SW 1271 (cell line): ENCODE results near the gene HINFP.

Experiments used
- DNase-seq, 2 experiments: peaks; one replicate each; lab custom pipeline; 2025; lab: John Stamatoyannopoulos, UW

The HINFP gene, protein sequence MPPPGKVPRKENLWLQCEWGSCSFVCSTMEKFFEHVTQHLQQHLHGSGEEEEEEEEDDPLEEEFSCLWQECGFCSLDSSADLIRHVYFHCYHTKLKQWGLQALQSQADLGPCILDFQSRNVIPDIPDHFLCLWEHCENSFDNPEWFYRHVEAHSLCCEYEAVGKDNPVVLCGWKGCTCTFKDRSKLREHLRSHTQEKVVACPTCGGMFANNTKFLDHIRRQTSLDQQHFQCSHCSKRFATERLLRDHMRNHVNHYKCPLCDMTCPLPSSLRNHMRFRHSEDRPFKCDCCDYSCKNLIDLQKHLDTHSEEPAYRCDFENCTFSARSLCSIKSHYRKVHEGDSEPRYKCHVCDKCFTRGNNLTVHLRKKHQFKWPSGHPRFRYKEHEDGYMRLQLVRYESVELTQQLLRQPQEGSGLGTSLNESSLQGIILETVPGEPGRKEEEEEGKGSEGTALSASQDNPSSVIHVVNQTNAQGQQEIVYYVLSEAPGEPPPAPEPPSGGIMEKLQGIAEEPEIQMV

GRCh38 chr11:119121008-119121810 is at the start of gene HINFP:
TSS of gene HINFP (plus strand) at chr11:119121580. CDS start at chr11:119126945, 5,365 bp downstream.
- peak; percentile 91 to 99 for DNase-seq

- DNase-seq, result no peak
Measured at GRCh38 chr11:119077839-119078238, 43.5 kb upstream of the HINFP start.

DNA sequence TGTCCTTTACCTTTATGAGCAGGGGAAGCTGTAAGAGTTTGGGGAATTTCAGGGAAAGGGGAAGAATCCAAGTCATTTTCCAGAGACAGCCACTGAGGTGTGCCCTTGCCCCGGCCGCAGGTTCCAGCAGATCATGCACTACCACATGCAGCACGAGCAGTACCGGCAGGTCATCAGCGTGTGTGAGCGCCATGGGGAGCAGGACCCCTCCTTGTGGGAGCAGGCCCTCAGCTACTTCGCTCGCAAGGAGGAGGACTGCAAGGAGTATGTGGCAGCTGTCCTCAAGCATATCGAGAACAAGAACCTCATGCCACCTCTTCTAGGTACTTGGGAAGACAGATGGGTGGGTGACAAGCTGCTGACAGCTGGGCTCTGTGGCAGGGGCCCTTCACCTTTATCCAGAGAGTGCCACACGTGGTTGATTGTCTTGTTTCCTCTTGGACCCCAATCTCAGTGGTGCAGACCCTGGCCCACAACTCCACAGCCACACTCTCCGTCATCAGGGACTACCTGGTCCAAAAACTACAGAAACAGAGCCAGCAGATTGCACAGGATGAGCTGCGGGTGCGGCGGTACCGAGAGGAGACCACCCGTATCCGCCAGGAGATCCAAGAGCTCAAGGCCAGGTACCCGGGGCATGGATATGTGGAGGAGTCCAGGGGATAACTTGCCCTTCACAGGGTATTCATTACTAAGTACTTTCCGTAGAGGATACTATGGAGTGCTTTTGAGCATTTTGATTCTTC is 42.5 kb upstream of the HINFP start:
- no peak for DNase-seq

- DNase-seq, result no peak
Measured at GRCh38 chr11:119081682-119082260, 39.6 kb upstream of the HINFP start.

DNA sequence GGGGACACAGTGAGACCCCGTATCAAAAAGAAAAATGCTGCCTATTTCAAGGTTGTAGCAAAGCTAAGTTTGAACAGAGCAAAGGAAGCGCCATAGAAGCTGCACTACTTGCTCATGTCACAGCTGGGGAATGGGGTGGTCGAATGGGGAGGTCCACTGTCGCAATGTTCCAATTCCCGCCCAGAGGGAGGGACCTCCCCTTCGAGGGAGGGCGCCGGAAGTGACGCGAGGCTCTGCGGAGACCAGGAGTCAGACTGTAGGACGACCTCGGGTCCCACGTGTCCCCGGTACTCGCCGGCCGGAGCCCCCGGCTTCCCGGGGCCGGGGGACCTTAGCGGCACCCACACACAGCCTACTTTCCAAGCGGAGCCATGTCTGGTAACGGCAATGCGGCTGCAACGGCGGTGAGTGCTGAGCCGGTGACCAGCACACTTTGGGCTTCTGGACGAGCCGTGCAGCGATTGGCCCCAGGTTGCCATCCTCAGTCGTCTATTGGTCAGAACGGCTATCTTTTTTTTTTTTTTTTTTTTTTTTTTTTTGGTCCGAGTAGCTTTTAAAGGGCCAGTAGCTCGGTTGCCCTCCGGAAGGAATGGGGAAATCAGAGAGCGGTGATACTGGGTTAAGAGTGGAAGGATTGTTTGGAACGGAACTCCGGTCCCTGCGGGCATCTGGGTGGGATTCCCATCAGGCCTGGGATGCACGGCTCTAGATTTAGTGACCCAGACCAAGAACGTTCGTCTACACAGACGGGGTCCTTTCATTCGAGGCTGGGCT is 36.5 kb upstream of the HINFP start, which contains the start of gene HMBS:
Gene HMBS, plus strand, starts transcription at position 219 of the 774 bp plus-strand sequence. Its CDS starts 153 bp downstream, at position 372.
- peak; percentile 78 to 96 for DNase-seq

GRCh38 chr11:119085437-119085847 is 35.9 kb upstream of the HINFP start:
- no peak for DNase-seq

GRCh38 chr11:119087123-119087522 is 34.3 kb upstream of the HINFP start:
- no peak for DNase-seq

- no peak for DNase-seq
Measured at GRCh38 chr11:119087747-119088241, 33.6 kb upstream of the HINFP start.

DNA sequence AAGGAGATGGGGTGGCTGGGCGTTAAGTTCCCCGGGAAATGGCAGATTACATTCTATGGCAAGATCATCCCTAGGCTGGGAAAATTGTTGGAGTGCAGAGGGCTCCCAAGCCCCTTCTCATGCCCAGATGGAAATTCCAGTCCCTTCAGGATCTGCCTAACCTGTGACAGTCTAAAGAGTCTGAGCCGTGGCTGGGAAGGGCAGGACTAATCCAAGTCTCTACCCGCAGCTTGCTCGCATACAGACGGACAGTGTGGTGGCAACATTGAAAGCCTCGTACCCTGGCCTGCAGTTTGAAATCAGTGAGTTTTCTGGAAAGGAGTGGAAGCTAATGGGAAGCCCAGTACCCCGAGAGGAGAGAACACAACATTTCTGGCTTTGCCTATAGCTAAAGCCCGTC is 33.0 kb upstream of the HINFP start:
- DNase-seq, result no peak

GRCh38 chr11:119089319-119089718 is 32.1 kb upstream of the HINFP start:
- no peak for DNase-seq

- no peak for DNase-seq
Measured at GRCh38 chr11:119091178-119091577, 30.2 kb upstream of the HINFP start.

DNA sequence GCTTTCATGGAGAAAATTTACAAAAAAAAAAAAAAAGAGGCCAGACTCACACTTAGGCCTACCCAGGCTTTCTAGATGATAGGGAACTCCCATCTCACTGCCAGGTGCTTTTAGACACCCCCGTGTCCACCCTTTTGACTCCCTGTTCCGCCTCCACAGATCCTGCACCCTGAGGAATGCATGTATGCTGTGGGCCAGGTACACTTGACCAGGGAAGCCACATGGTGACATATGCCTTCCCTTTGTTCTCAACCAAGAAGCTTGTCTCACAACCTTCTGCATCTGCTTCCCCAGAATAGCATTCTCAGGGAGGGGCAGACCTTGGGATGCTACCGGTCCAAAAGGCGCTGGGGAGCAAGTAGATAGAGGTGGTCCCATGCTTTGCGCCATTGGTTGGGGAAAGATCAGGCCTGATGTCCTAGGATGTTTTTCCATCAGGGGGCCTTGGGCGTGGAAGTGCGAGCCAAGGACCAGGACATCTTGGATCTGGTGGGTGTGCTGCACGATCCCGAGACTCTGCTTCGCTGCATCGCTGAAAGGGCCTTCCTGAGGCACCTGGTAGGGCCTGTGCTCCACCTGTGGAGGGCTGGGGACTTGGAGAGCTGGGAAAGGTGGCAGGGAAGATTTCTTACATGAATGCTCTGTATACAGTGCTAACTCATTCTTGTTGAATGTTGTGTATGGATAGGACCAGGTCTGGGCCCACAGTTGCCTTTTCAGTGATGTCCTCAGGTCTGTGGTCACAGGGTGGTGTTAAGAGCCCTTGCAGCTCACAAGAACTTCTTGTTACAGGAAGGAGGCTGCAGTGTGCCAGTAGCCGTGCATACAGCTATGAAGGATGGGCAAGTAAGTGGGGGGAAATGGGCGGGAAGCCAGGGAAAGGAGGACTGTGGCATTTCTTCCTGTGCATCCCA is 29.2 kb upstream of the HINFP start:
- no peak for DNase-seq

GRCh38 chr11:119092880-119093842 is 28.2 kb upstream of the HINFP start:
- DNase-seq, result no peak

DNA sequence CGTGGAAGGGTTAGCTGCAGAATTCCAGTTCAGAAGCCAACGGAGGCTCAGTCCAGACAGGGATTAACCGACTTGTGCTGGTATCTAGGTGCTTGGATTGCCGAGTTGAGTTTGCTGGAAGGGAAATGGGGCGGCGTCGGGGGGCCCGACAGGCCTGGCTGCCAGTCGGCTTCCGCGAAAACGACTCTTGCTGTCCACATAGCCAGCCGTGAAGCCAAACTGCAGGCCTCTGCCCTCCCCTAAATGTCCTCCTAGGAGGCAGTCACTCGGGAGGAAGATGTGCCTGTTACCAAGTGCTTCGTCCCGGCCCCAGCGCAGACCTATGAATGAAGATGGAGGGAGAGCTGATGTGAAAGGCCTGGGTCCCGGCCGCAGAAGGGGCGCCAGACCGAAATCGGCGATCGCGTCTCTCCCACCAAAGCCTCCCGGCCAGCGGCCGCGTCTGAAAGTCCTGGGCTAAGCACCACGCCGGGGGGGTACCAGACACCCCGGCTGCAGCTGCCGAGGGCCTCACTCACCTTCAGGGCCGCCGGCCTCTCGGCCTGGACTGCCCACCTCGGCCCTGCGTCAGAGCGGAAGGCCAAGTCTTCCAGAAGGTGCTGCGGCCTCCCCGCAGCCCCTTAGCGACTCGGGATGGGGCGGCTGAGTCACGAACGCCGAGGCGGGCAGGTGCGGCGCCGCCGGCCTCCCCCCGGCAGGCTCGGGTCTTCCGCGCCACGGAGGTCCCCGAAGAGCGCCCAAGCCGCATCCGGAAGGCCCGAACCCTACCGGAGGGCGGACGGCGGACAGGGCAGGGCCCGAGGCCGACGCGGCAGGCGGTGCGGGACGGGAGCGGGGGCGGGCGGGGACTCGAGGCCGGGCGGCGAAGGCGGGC is 27.2 kb upstream of the HINFP start:
- peak in 1 of 2 experiments; percentile 25 for DNase-seq

GRCh38 chr11:119094816-119095065 is 26.6 kb upstream of the HINFP start:
- peak in 1 of 2 experiments; percentile 69 for DNase-seq

DNA sequence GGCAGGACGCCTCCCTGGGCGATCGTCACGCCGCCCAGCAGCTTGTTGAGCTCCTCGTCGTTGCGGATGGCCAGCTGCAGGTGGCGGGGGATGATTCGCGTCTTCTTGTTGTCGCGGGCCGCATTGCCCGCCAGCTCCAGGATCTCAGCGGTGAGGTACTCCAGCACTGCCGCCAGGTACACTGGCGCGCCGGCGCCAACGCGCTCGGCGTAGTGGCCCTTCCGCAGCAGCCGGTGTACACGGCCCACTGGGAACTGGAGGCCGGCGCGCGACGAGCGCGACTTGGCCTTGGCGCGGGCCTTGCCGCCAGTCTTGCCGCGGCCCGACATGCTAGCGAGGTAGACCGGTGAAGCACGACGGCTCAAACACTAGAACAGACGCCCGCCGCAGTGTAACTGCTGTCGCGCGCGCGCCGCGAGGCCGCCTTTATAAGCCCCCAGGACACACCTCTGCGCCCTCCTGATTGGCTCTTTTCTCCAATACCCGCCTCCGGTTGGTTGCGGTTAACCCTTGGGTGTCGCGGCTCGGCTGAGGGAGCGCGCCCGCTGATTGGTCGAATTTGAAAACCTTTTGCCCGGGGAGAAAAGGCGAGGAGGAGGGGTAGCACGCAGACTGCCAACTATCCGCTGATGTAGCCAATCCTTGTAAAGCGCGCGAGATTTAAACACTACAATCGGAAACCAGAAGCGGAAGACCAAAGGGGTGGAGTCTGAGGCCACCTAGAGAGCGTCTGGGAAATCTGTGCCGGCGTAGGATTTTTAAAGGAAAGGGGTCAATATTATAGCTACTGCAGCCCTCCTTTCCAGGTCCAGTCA is 26.1 kb upstream of the HINFP start:
- peak; percentile 98 to 99 for DNase-seq

GRCh38 chr11:119099711-119100110 is 21.7 kb upstream of the HINFP start:
- no peak for DNase-seq
